HEK293 (cell line): ENCODE data around the gene FBXO28.
A peak's percentile ranks its signal among the peaks of the same experiment; 100 is the strongest.

Experiments
- MEIS1 ChIP-seq: sonication (generic); formaldehyde crosslinking; IDR thresholded peaks from 2 replicates; pipeline ENCODE4 v1.8.1; 2022; ENCODE audit warnings: missing genetic modification reagents, mild to moderate bottlenecking, borderline replicate concordance
- PRDM6 ChIP-seq: fragments of 450-650 bp; formaldehyde crosslinking; IDR thresholded peaks from 2 replicates; pipeline ENCODE4 v1.5.1; 2017; ENCODE audit warnings: missing biosample characterization, missing genetic modification characterization
- SCRT1 ChIP-seq: fragments of 450-650 bp; formaldehyde crosslinking; IDR thresholded peaks from 2 replicates; pipeline ENCODE4 v1.5.1; 2016; ENCODE audit warnings: missing biosample characterization, missing genetic modification characterization, borderline replicate concordance
- SP3 ChIP-seq: fragments of 450-650 bp; formaldehyde crosslinking; IDR thresholded peaks from 2 replicates; pipeline ENCODE4 v1.5.1; 2016; ENCODE audit warnings: missing biosample characterization, missing genetic modification characterization
- SP7 ChIP-seq: fragments of 450-650 bp; formaldehyde crosslinking; IDR thresholded peaks from 2 replicates; pipeline ENCODE4 v1.5.1; 2016; ENCODE audit warnings: missing biosample characterization, missing genetic modification characterization
- ZBTB6 ChIP-seq: fragments of 450-650 bp; formaldehyde crosslinking; IDR thresholded peaks from 2 replicates; pipeline ENCODE4 v1.5.1; 2017; ENCODE audit warnings: missing biosample characterization, missing genetic modification characterization
- ZEB2 ChIP-seq: fragments of 450-650 bp; formaldehyde crosslinking; IDR thresholded peaks from 2 replicates; pipeline ENCODE4 v1.5.1; 2016; ENCODE audit warnings: missing biosample characterization, missing genetic modification characterization
- ZFP41 ChIP-seq: fragments of 450-650 bp; formaldehyde crosslinking; IDR thresholded peaks from 2 replicates; pipeline ENCODE4 v1.5.1; 2016; ENCODE audit warnings: missing biosample characterization, missing genetic modification characterization, borderline replicate concordance
- ZNF112 ChIP-seq: fragments of 450-650 bp; formaldehyde crosslinking; IDR thresholded peaks from 2 replicates; pipeline ENCODE4 v1.5.0; 2017; ENCODE audit warnings: missing biosample characterization, missing genetic modification characterization
- ZNF16 ChIP-seq: fragments of 450-650 bp; formaldehyde crosslinking; IDR thresholded peaks from 2 replicates; pipeline ENCODE4 v1.5.1; 2016; ENCODE audit warnings: low read depth, missing biosample characterization, missing genetic modification characterization
- ZNF175 ChIP-seq: fragments of 450-650 bp; formaldehyde crosslinking; IDR thresholded peaks from 2 replicates; pipeline ENCODE4 v1.5.1; 2016; ENCODE audit warnings: missing biosample characterization, missing genetic modification characterization
- ZNF530 ChIP-seq: fragments of 450-650 bp; formaldehyde crosslinking; IDR thresholded peaks from 2 replicates; pipeline ENCODE4 v1.5.1; 2016; ENCODE audit warnings: low read depth, missing biosample characterization, missing genetic modification characterization
- ZNF677 ChIP-seq: fragments of 450-650 bp; IDR thresholded peaks from 2 replicates; pipeline ENCODE4 v1.5.0; 2018; ENCODE audit warnings: missing biosample characterization, mild to moderate bottlenecking, missing genetic modification characterization, moderate library complexity
- ZNF692 ChIP-seq: fragments of 450-650 bp; formaldehyde crosslinking; IDR thresholded peaks from 2 replicates; pipeline ENCODE4 v1.5.1; 2016; ENCODE audit warnings: missing biosample characterization, missing genetic modification characterization
- TF ChIP-seq, protein P1 (sequence below): fragments of 450-650 bp; formaldehyde crosslinking; IDR thresholded peaks from 2 replicates; pipeline ENCODE4 v1.5.1; 2016; ENCODE audit warnings: missing biosample characterization, missing genetic modification characterization, borderline replicate concordance
- TF ChIP-seq, protein P2 (sequence below): fragments of 450-650 bp; IDR thresholded peaks from 2 replicates; pipeline ENCODE4 v1.5.1; 2018; ENCODE audit warnings: missing biosample characterization, mild to moderate bottlenecking, missing genetic modification characterization
- TF ChIP-seq, protein P3 (sequence below): fragments of 450-650 bp; formaldehyde crosslinking; IDR thresholded peaks from 2 replicates; pipeline ENCODE4 v1.5.0; 2017; ENCODE audit warnings: missing biosample characterization, missing genetic modification characterization, borderline replicate concordance
- TF ChIP-seq, protein P4 (sequence below): fragments of 450-650 bp; formaldehyde crosslinking; optimal IDR thresholded peaks from 2 replicates; pipeline ENCODE3; 2016; ENCODE audit warnings: missing biosample characterization, mild to moderate bottlenecking, missing genetic modification characterization
- TF ChIP-seq, protein P5 (sequence below): fragments of 450-650 bp; formaldehyde crosslinking; IDR thresholded peaks from 2 replicates; pipeline ENCODE4 v1.5.1; 2016; ENCODE audit warnings: missing biosample characterization, missing genetic modification characterization
- TF ChIP-seq, protein P6 (sequence below): sonication (generic); formaldehyde crosslinking; IDR thresholded peaks from 2 replicates; pipeline ENCODE4 v1.8.1; 2022; ENCODE audit warnings: mild to moderate bottlenecking, moderate library complexity, missing genetic modification reagents

The FBXO28 gene

DNA sequence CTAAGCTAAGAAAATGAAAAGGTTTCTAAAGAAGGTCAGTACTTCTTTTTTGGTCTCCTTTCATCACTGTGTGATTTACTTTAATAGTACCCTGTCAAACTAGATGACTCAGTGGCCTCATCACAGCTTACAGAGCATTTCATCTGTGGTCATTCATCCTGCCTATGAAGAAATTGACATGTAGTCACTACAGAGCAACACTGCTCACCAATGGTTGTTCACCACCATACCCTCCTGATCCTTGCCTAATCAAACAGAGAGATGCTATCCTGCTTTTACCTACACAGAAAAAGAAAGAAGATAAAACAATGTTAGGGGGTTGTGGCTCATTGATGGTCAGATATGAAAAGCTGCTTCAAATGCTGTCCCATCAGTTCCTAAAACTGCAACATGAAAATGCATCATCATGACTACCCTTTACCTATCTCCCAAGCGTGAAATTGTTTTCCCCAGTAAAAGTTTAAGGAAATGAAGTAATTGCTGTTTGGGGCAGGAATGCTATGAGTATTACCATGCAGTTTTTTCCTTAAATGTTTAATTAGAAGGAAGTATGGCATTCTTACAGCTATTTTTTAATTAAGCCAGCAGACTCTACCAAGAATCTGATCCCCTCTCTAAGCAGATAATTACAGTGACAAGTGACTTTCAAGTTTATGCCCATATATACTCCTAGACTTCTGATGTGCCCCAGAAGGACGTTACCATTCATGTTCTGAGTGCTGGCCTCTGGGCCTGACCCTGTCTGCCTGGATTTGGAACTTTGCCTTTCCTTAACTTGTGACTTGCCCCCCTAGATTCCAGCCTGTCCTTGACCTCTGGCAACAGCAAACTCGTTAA, 46.1 kb upstream of the FBXO28 start (continued):
- TF ChIP-seq, protein P1, sequence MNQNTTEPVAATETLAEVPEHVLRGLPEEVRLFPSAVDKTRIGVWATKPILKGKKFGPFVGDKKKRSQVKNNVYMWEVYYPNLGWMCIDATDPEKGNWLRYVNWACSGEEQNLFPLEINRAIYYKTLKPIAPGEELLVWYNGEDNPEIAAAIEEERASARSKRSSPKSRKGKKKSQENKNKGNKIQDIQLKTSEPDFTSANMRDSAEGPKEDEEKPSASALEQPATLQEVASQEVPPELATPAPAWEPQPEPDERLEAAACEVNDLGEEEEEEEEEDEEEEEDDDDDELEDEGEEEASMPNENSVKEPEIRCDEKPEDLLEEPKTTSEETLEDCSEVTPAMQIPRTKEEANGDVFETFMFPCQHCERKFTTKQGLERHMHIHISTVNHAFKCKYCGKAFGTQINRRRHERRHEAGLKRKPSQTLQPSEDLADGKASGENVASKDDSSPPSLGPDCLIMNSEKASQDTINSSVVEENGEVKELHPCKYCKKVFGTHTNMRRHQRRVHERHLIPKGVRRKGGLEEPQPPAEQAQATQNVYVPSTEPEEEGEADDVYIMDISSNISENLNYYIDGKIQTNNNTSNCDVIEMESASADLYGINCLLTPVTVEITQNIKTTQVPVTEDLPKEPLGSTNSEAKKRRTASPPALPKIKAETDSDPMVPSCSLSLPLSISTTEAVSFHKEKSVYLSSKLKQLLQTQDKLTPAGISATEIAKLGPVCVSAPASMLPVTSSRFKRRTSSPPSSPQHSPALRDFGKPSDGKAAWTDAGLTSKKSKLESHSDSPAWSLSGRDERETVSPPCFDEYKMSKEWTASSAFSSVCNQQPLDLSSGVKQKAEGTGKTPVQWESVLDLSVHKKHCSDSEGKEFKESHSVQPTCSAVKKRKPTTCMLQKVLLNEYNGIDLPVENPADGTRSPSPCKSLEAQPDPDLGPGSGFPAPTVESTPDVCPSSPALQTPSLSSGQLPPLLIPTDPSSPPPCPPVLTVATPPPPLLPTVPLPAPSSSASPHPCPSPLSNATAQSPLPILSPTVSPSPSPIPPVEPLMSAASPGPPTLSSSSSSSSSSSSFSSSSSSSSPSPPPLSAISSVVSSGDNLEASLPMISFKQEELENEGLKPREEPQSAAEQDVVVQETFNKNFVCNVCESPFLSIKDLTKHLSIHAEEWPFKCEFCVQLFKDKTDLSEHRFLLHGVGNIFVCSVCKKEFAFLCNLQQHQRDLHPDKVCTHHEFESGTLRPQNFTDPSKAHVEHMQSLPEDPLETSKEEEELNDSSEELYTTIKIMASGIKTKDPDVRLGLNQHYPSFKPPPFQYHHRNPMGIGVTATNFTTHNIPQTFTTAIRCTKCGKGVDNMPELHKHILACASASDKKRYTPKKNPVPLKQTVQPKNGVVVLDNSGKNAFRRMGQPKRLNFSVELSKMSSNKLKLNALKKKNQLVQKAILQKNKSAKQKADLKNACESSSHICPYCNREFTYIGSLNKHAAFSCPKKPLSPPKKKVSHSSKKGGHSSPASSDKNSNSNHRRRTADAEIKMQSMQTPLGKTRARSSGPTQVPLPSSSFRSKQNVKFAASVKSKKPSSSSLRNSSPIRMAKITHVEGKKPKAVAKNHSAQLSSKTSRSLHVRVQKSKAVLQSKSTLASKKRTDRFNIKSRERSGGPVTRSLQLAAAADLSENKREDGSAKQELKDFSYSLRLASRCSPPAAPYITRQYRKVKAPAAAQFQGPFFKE (tag by site-specific recombination), result no peak
- TF ChIP-seq ZNF530 (tag by site-specific recombination) (no peak), ZNF692 (tag by site-specific recombination) (0 out of 2 replicates have a peak, but pooled peaks have one; percentile 21), SCRT1 (tag by site-specific recombination) (no peak), ZNF677 (tag by site-specific recombination) (no peak), PRDM6 (tag by site-specific recombination) (peak; percentile 70), ZEB2 (peak; percentile 71), SP3 (tag by site-specific recombination) (peak; percentile 32; the same call in 1 of the 2 replicates), MEIS1 (CRISPR knock-in tag) (no peak), ZNF175 (tag by site-specific recombination) (no peak), SP7 (tag by site-specific recombination) (peak; percentile 99), ZFP41 (tag by site-specific recombination) (no peak), ZNF16 (tag by site-specific recombination) (no peak), ZNF112 (tag by site-specific recombination) (no peak), ZBTB6 (no peak)
- TF ChIP-seq, protein P2, sequence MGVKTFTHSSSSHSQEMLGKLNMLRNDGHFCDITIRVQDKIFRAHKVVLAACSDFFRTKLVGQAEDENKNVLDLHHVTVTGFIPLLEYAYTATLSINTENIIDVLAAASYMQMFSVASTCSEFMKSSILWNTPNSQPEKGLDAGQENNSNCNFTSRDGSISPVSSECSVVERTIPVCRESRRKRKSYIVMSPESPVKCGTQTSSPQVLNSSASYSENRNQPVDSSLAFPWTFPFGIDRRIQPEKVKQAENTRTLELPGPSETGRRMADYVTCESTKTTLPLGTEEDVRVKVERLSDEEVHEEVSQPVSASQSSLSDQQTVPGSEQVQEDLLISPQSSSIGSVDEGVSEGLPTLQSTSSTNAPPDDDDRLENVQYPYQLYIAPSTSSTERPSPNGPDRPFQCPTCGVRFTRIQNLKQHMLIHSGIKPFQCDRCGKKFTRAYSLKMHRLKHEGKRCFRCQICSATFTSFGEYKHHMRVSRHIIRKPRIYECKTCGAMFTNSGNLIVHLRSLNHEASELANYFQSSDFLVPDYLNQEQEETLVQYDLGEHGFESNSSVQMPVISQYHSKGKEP (tag by site-specific recombination), result peak; percentile 79
- TF ChIP-seq, protein P3, sequence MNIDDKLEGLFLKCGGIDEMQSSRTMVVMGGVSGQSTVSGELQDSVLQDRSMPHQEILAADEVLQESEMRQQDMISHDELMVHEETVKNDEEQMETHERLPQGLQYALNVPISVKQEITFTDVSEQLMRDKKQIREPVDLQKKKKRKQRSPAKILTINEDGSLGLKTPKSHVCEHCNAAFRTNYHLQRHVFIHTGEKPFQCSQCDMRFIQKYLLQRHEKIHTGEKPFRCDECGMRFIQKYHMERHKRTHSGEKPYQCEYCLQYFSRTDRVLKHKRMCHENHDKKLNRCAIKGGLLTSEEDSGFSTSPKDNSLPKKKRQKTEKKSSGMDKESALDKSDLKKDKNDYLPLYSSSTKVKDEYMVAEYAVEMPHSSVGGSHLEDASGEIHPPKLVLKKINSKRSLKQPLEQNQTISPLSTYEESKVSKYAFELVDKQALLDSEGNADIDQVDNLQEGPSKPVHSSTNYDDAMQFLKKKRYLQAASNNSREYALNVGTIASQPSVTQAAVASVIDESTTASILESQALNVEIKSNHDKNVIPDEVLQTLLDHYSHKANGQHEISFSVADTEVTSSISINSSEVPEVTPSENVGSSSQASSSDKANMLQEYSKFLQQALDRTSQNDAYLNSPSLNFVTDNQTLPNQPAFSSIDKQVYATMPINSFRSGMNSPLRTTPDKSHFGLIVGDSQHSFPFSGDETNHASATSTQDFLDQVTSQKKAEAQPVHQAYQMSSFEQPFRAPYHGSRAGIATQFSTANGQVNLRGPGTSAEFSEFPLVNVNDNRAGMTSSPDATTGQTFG (tag by site-specific recombination), result no peak
- TF ChIP-seq, protein P4, sequence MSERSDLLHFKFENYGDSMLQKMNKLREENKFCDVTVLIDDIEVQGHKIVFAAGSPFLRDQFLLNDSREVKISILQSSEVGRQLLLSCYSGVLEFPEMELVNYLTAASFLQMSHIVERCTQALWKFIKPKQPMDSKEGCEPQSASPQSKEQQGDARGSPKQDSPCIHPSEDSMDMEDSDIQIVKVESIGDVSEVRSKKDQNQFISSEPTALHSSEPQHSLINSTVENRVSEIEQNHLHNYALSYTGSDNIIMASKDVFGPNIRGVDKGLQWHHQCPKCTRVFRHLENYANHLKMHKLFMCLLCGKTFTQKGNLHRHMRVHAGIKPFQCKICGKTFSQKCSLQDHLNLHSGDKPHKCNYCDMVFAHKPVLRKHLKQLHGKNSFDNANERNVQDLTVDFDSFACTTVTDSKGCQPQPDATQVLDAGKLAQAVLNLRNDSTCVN (tag by site-specific recombination), result no peak
- TF ChIP-seq, protein P5, sequence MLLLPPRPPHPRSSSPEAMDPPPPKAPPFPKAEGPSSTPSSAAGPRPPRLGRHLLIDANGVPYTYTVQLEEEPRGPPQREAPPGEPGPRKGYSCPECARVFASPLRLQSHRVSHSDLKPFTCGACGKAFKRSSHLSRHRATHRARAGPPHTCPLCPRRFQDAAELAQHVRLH (tag by site-specific recombination), result no peak
- TF ChIP-seq, protein P6, sequence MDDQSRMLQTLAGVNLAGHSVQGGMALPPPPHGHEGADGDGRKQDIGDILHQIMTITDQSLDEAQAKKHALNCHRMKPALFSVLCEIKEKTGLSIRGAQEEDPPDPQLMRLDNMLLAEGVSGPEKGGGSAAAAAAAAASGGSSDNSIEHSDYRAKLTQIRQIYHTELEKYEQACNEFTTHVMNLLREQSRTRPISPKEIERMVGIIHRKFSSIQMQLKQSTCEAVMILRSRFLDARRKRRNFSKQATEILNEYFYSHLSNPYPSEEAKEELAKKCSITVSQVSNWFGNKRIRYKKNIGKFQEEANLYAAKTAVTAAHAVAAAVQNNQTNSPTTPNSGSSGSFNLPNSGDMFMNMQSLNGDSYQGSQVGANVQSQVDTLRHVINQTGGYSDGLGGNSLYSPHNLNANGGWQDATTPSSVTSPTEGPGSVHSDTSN, result no peak
